ENCODE results near the gene UTS2R. TPM values are rescaled to one million over a fixed set of nuclear protein-coding genes. Genes with fewer than 3 reads are reported as not detected.

UTS2R gene
- total RNA-seq, 2 donors from 2014 or later: 0.40 TPM; not detected in 1

DNA sequence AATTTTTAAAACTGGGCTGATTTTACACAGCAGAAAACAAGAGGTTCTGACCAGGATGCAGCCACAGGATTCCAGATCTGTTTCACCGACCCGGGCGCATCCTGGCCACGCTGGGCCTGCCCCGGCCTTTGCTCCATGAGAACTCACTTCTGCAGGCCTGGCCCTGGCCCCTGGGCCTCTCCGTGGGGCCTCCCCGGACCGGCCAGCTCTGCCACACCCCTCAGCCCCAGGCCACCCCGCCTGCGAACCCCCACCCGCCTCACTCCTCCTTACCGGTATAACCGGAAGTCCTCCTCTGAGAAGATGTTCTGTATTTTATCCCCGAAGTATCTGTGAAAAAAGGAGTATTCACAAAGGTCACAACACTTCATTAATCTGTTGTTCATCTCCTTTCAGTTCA lies 33.5 kb downstream of the UTS2R start:
- Mint-ChIP-seq H3K4me1 (no peaks in the 10 kb centered on the region), H3K27me3 (ENCODE audit: insufficient read depth) (no peaks in the 10 kb centered on the region), H3K9me3 (no peaks in the 10 kb centered on the region), H3K36me3 (ENCODE audit: low read depth) (peaks cover 22% of the 10 kb centered on the region), H3K4me3 (no peak overlapping the region), H3K27ac (no peak overlapping the region)
- TF ChIP-seq, protein P1, sequence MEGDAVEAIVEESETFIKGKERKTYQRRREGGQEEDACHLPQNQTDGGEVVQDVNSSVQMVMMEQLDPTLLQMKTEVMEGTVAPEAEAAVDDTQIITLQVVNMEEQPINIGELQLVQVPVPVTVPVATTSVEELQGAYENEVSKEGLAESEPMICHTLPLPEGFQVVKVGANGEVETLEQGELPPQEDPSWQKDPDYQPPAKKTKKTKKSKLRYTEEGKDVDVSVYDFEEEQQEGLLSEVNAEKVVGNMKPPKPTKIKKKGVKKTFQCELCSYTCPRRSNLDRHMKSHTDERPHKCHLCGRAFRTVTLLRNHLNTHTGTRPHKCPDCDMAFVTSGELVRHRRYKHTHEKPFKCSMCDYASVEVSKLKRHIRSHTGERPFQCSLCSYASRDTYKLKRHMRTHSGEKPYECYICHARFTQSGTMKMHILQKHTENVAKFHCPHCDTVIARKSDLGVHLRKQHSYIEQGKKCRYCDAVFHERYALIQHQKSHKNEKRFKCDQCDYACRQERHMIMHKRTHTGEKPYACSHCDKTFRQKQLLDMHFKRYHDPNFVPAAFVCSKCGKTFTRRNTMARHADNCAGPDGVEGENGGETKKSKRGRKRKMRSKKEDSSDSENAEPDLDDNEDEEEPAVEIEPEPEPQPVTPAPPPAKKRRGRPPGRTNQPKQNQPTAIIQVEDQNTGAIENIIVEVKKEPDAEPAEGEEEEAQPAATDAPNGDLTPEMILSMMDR (conservative IDR thresholded peaks at IDR 0.05): no peak
- Histone ChIP-seq H3K4me3 (ENCODE audit: low read length) (no peak overlapping the region), H3K9ac (ENCODE audit: extremely low read depth, low read length, poor library complexity, severe bottlenecking) (no peak overlapping the region), H3K4me1 (ENCODE audit: control insufficient read depth, insufficient read depth, low read length) (no peaks in the 10 kb centered on the region), H3K36me3 (ENCODE audit: control insufficient read depth, insufficient read depth, low read length) (peaks cover 7% of the 10 kb centered on the region), H3K27me3 (ENCODE audit: control insufficient read depth, insufficient read depth, low read length, poor library complexity, severe bottlenecking) (no peaks in the 10 kb centered on the region), H3K9me3 (ENCODE audit: control insufficient read depth, low read length) (no peaks in the 10 kb centered on the region), H3K27ac (ENCODE audit: low read depth, low read length) (no peak overlapping the region)
- WGBS, 2 experiments (ENCODE audit: insufficient coverage in 1 of 2, insufficient read length in 1 of 2): 92 to 93% methylated on average over 4 to 14 of the region's 14 CpGs
- no peak for DNase-seq

DNA sequence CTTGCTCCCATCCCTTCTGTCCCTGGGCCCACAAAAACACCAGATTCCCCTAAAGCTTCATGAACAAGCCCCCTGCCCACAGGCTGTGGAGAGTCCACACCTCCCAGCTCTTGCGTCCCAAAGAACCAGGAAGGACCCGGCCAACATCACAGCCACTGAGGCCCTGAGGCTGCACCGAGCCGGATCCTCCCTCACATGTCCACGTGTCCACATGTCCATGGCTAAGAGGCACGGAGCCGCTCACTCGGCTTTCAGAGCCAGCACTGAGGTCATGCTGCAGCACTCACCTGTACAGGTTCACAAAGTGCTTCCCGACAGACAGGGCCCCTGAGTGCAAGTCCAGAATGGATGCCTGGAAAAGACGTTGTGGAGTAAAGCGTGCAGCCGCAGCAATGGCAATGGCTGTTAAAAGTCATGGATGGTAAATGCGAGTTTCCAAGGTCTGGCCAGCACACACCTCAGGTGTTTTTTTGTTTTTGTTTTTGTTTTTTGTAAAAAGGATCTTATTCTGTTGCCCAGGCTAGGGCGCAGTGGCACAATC lies 34.6 kb downstream of the UTS2R start:
- Histone ChIP-seq H3K9me3 (ENCODE audit: control insufficient read depth, low read length) (no peaks in the 10 kb centered on the region), H3K27ac (ENCODE audit: low read depth, low read length) (no peak overlapping the region), H3K9ac (ENCODE audit: extremely low read depth, low read length, poor library complexity, severe bottlenecking) (no peak overlapping the region), H3K4me3 (ENCODE audit: low read length) (no peak overlapping the region), H3K36me3 (ENCODE audit: control insufficient read depth, insufficient read depth, low read length) (peaks cover 7% of the 10 kb centered on the region), H3K4me1 (ENCODE audit: control insufficient read depth, insufficient read depth, low read length) (no peaks in the 10 kb centered on the region), H3K27me3 (ENCODE audit: control insufficient read depth, insufficient read depth, low read length, poor library complexity, severe bottlenecking) (no peaks in the 10 kb centered on the region)
- H3K4me3 Mint-ChIP-seq: no peak overlapping the region
- DNase-seq: no peak
- TF ChIP-seq, protein P1 (conservative IDR thresholded peaks at IDR 0.05): no peak
- no peaks in the 10 kb centered on the region for H3K9me3 Mint-ChIP-seq
- WGBS, 2 experiments (ENCODE audit: insufficient coverage in 1 of 2, insufficient read length in 1 of 2): 92 to 99% methylated on average over 13 to 14 of the region's 14 CpGs
- no peaks in the 10 kb centered on the region for H3K4me1 Mint-ChIP-seq
- H3K27me3 Mint-ChIP-seq (ENCODE audit: insufficient read depth): no peaks in the 10 kb centered on the region
- H3K27ac Mint-ChIP-seq: no peak overlapping the region
- peaks cover 19% of the 10 kb centered on the region for H3K36me3 Mint-ChIP-seq (ENCODE audit: low read depth)

DNA sequence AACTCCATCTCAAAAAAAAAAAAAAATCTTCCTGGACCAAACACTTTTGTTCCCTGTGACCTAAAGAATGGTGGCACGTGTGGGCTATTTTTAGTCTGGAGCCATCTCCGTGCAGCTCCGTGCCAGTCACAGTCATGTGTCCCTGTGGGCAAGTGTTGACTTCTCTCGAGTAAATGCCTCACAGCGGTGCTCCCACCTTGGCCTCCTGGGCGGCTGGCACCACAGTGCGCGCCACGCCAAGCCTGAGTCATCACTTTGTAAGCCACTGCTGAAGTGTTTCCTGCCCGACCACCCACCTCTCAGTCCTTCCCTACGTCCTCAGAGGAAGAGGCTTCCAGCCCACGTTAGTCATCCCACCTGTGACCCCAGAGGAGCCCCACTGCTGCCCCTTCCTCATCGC lies 35.7 kb downstream of the UTS2R start:
- H3K27ac Mint-ChIP-seq: no peak overlapping the region
- H3K9ac ChIP-seq (ENCODE audit: extremely low read depth, low read length, poor library complexity, severe bottlenecking): no peak overlapping the region
- H3K9me3 Mint-ChIP-seq: no peaks in the 10 kb centered on the region
- no peaks in the 10 kb centered on the region for H3K4me1 ChIP-seq (ENCODE audit: control insufficient read depth, insufficient read depth, low read length)
- TF ChIP-seq, protein P1 (conservative IDR thresholded peaks at IDR 0.05): no peak
- H3K9me3 ChIP-seq (ENCODE audit: control insufficient read depth, low read length): no peaks in the 10 kb centered on the region
- 92 to 95% methylated on average over 13 of the region's 13 CpGs for WGBS, 2 experiments (ENCODE audit: insufficient coverage in 1 of 2, insufficient read length in 1 of 2)
- H3K4me1 Mint-ChIP-seq: no peaks in the 10 kb centered on the region
- peaks cover 16% of the 10 kb centered on the region for H3K36me3 Mint-ChIP-seq (ENCODE audit: low read depth)
- no peak overlapping the region for H3K4me3 Mint-ChIP-seq
- peaks cover 7% of the 10 kb centered on the region for H3K36me3 ChIP-seq (ENCODE audit: control insufficient read depth, insufficient read depth, low read length)
- no peak overlapping the region for H3K27ac ChIP-seq (ENCODE audit: low read depth, low read length)
- no peak overlapping the region for H3K4me3 ChIP-seq (ENCODE audit: low read length)
- no peaks in the 10 kb centered on the region for H3K27me3 ChIP-seq (ENCODE audit: control insufficient read depth, insufficient read depth, low read length, poor library complexity, severe bottlenecking)
- no peaks in the 10 kb centered on the region for H3K27me3 Mint-ChIP-seq (ENCODE audit: insufficient read depth)
- no peak for DNase-seq
